WTC11 (cell line): ENCODE measurements around the gene DDX39A. TPM values are rescaled to one million over a fixed set of nuclear protein-coding genes. Genes with fewer than 3 reads are reported as not detected.
A peak's percentile ranks its signal among the peaks of the same experiment; 100 is the strongest.

ENCODE experiments used
- ATAC-seq: fragments of 200-7000 bp; cut with Tn5 transposase; 2 replicates; pipeline ENCODE4 v1.10.0; 2021; ENCODE audit warnings: mild to moderate bottlenecking, moderate library complexity
- CTCF ChIA-PET: fragments of 300-600 bp; sonication (Branson Sonifier 250); formaldehyde crosslinking; loops from one replicate; lab custom pipeline; 2021; ENCODE audit warnings: antibody characterized with exemption; lab: Charles Lee
- POLR2A ChIA-PET: fragments of 350-600 bp; sonication (Branson Sonifier 250); formaldehyde crosslinking; loops from one replicate; lab custom pipeline; 2021; ENCODE audit warnings: antibody characterized with exemption; lab: Charles Lee
- DNase-seq: peaks from one replicate; pipeline ENCODE4 v3.0.0; 2021; ENCODE audit warnings: low spot score
- H3K27ac Mint-ChIP-seq: 2 replicates; pipeline ENCODE4 v1.8.0; 2021; ENCODE audit warnings: mixed read lengths
- H3K27me3 Mint-ChIP-seq: 2 replicates; pipeline ENCODE4 v1.8.0; 2021; ENCODE audit warnings: low read depth, mild to moderate bottlenecking, moderate library complexity, mixed read lengths
- H3K36me3 Mint-ChIP-seq: 2 replicates; pipeline ENCODE4 v1.8.0; 2021; ENCODE audit warnings: mixed read lengths
- H3K4me1 Mint-ChIP-seq: 2 replicates; pipeline ENCODE4 v1.8.0; 2022; ENCODE audit warnings: mixed read lengths
- H3K4me3 Mint-ChIP-seq: 2 replicates; pipeline ENCODE4 v1.8.0; 2021; ENCODE audit warnings: mild to moderate bottlenecking, moderate library complexity, mixed read lengths
- H3K9me3 Mint-ChIP-seq: 2 replicates; pipeline ENCODE4 v1.8.0; 2021; ENCODE audit warnings: mixed read lengths
- ATF1 ChIP-seq: sonication (generic); formaldehyde crosslinking; IDR thresholded peaks from 2 replicates; pipeline ENCODE4 v1.8.1; 2023; ENCODE audit warnings: mild to moderate bottlenecking, moderate library complexity, missing genetic modification reagents
- ATF3 ChIP-seq: sonication (generic); formaldehyde crosslinking; conservative IDR thresholded peaks from 2 replicates; pipeline ENCODE4 v1.8.1; 2022; ENCODE audit warnings: mild to moderate bottlenecking, missing genetic modification reagents
- ATF6 ChIP-seq: sonication (generic); formaldehyde crosslinking; IDR thresholded peaks from 2 replicates; pipeline ENCODE4 v1.8.1; 2023; ENCODE audit warnings: mild to moderate bottlenecking, missing genetic modification reagents
- CBFB ChIP-seq: sonication (generic); formaldehyde crosslinking; IDR thresholded peaks from 2 replicates; pipeline ENCODE4 v1.8.1; 2022; ENCODE audit warnings: mild to moderate bottlenecking, low read depth, missing genetic modification reagents
- CREB1 ChIP-seq: sonication (generic); formaldehyde crosslinking; IDR thresholded peaks from 2 replicates; pipeline ENCODE4 v1.8.0; 2023; ENCODE audit warnings: mild to moderate bottlenecking, missing genetic modification reagents
- CREM ChIP-seq: sonication (generic); formaldehyde crosslinking; IDR thresholded peaks from 2 replicates; pipeline ENCODE4 v1.8.1; 2022; ENCODE audit warnings: mild to moderate bottlenecking, missing genetic modification reagents, moderate library complexity
- FOXK1 ChIP-seq: sonication (generic); formaldehyde crosslinking; IDR thresholded peaks from 2 replicates; pipeline ENCODE4 v1.8.0; 2022; ENCODE audit warnings: mild to moderate bottlenecking, moderate library complexity, missing genetic modification reagents
- GABPB1 ChIP-seq: sonication (generic); formaldehyde crosslinking; IDR thresholded peaks from 2 replicates; pipeline ENCODE4 v1.8.1; 2023; ENCODE audit warnings: mild to moderate bottlenecking, missing genetic modification reagents
- GRHL2 ChIP-seq: fragments of 250-450 bp; sonication (Bioruptor Pico); IDR thresholded peaks from 2 replicates; pipeline ENCODE4 v1.8.0; 2022; ENCODE audit warnings: mild to moderate bottlenecking, moderate library complexity; ENCODE audit not compliant: insufficient replicate concordance, severe bottlenecking
- IRF2 ChIP-seq: sonication (generic); formaldehyde crosslinking; IDR thresholded peaks from 2 replicates; pipeline ENCODE4 v1.8.0; 2022; ENCODE audit warnings: low read depth, missing genetic modification reagents, borderline replicate concordance
- SMAD3 ChIP-seq: sonication (generic); formaldehyde crosslinking; IDR thresholded peaks from 2 replicates; pipeline ENCODE4 v1.8.0; 2022; ENCODE audit warnings: missing genetic modification reagents, mild to moderate bottlenecking, borderline replicate concordance
- SOX15 ChIP-seq: fragments of 250-450 bp; sonication (Bioruptor Pico); IDR thresholded peaks from 2 replicates; pipeline ENCODE4 v1.9.0; 2021; ENCODE audit warnings: mild to moderate bottlenecking
- TCF7 ChIP-seq: sonication (generic); formaldehyde crosslinking; IDR thresholded peaks from 2 replicates; pipeline ENCODE4 v1.8.0; 2022; ENCODE audit warnings: mild to moderate bottlenecking, low read depth, missing genetic modification reagents, moderate library complexity
- USF2 ChIP-seq: sonication (generic); formaldehyde crosslinking; IDR thresholded peaks from 2 replicates; pipeline ENCODE4 v1.8.1; 2023; ENCODE audit warnings: mild to moderate bottlenecking, missing genetic modification reagents, moderate library complexity
- ZNF138 ChIP-seq: sonication (generic); formaldehyde crosslinking; conservative IDR thresholded peaks from 2 replicates; pipeline ENCODE4 v1.8.1; 2022; ENCODE audit warnings: mild to moderate bottlenecking, moderate library complexity, missing genetic modification reagents
- ZNF263 ChIP-seq: sonication (generic); formaldehyde crosslinking; IDR thresholded peaks from 2 replicates; pipeline ENCODE4 v1.8.1; 2022; ENCODE audit warnings: low read depth, mild to moderate bottlenecking, moderate library complexity, missing genetic modification reagents
- ZNF396 ChIP-seq: fragments of 250-450 bp; sonication (Bioruptor Pico); IDR thresholded peaks from 2 replicates; pipeline ENCODE4 v1.8.0; 2021; ENCODE audit warnings: mild to moderate bottlenecking, moderate library complexity, borderline replicate concordance
- ZNF416 ChIP-seq: fragments of 250-450 bp; sonication (Bioruptor Pico); IDR thresholded peaks from 2 replicates; pipeline ENCODE4 v1.9.0; 2021; ENCODE audit warnings: mild to moderate bottlenecking, inconsistent platforms
- ZNF532 ChIP-seq: fragments of 250-450 bp; sonication (Bioruptor Pico); IDR thresholded peaks from 2 replicates; pipeline ENCODE4 v1.9.0; 2021; ENCODE audit warnings: mild to moderate bottlenecking, borderline replicate concordance
- ZNF671 ChIP-seq: fragments of 250-450 bp; sonication (Bioruptor Pico); IDR thresholded peaks from 2 replicates; pipeline ENCODE4 v1.8.0; 2021; ENCODE audit warnings: mild to moderate bottlenecking
- ZSCAN18 ChIP-seq: fragments of 250-450 bp; sonication (Bioruptor Pico); IDR thresholded peaks from 2 replicates; pipeline ENCODE4 v2.1.2; 2022; ENCODE audit warnings: mild to moderate bottlenecking, moderate library complexity
- total RNA-seq: library from RNA; stranded (reverse); gene quantifications from 3 replicates; pipeline ENCODE4 v1.2.3, GENCODE V29; 2021

Gene DDX39A
- total RNA-seq, 1 experiment from 2014 or later: 136 TPM

GRCh38 chr19:14435320-14436050 lies 16.3 kb upstream of the DDX39A start:
- CTCF ChIA-PET: interaction anchor here (0.6 to 1.7 kb wide), 5 partner anchors 29 to 269 kb away, joined by 3 to 8 read pairs (median 3); no protein-coding TSS in a partner anchor
- Mint-ChIP-seq H3K27ac (no peak overlapping the region), H3K9me3 (no peaks in the 10 kb centered on the region), H3K27me3 (peaks cover 19% of the 10 kb centered on the region), H3K4me3 (no peak overlapping the region), H3K4me1 (peaks cover 15% of the 10 kb centered on the region), H3K36me3 (no peaks in the 10 kb centered on the region)
- no peak for TF ChIP-seq ZNF416 (CRISPR knock-in tag)
- no peak for TF ChIP-seq CREM (CRISPR knock-in tag)
- TF ChIP-seq ZNF396: no peak
- TF ChIP-seq USF2 (CRISPR knock-in tag): no peak
- POLR2A ChIA-PET: no interaction called here
- ATAC-seq (no peak), DNase-seq (no peak)

- POLR2A ChIA-PET: no interaction called here
These were observed 15.6 kb upstream of the DDX39A start for GRCh38 chr19:14434543-14435319.

More at GRCh38 chr19:14434543-14435319, 15.6 kb upstream of the DDX39A start:
- CTCF ChIA-PET: interaction anchor here (0.8 to 1.7 kb wide), 3 partner anchors 29 to 46 kb away, joined by 3 to 8 read pairs (median 6); no protein-coding TSS in a partner anchor
- no peaks in the 10 kb centered on the region for H3K36me3 Mint-ChIP-seq
- TF ChIP-seq FOXK1 (CRISPR knock-in tag): no peak
- no peak for TF ChIP-seq ZNF671 (CRISPR knock-in tag)
- no peak for TF ChIP-seq CREM (CRISPR knock-in tag)
- TF ChIP-seq ATF1 (CRISPR knock-in tag): no peak
- no peak for TF ChIP-seq IRF2
- no peak for TF ChIP-seq CREB1
- TF ChIP-seq ATF6 (CRISPR knock-in tag): no peak
- no peak for TF ChIP-seq ZNF263 (CRISPR knock-in tag)
- TF ChIP-seq ZSCAN18 (CRISPR knock-in tag): no peak
- TF ChIP-seq ZNF138 (CRISPR knock-in tag): no peak
- no peak for TF ChIP-seq ATF3 (CRISPR knock-in tag)
- no peak for TF ChIP-seq GABPB1 (CRISPR knock-in tag)
- TF ChIP-seq ZNF532: no peak
- no peak for TF ChIP-seq TCF7
- TF ChIP-seq GRHL2 (CRISPR knock-in tag): no peak
- no peak for TF ChIP-seq SMAD3
- no peak for TF ChIP-seq SOX15 (CRISPR knock-in tag)
- TF ChIP-seq USF2 (CRISPR knock-in tag): no peak
- no peak for TF ChIP-seq CBFB (CRISPR knock-in tag)
- ATAC-seq: no peak
- H3K27me3 Mint-ChIP-seq: peaks cover 23% of the 10 kb centered on the region
- no peak for DNase-seq
- H3K9me3 Mint-ChIP-seq: no peaks in the 10 kb centered on the region
- H3K27ac Mint-ChIP-seq: peak overlapping the region; percentile 74
- peak overlapping the region; percentile 65 for H3K4me3 Mint-ChIP-seq
- peaks cover 12% of the 10 kb centered on the region for H3K4me1 Mint-ChIP-seq
